H1 (cell line): ENCODE results near the gene CUL1. TPM values are rescaled to one million over a fixed set of nuclear protein-coding genes. Genes with fewer than 3 reads are reported as not detected.

Experiments used
- CTCF ChIA-PET: fragments of 300-600 bp; sonication (Branson Sonifier 250); formaldehyde crosslinking; loops from one replicate; lab custom pipeline; 2021; ENCODE audit not compliant: partially characterized antibody; lab: Charles Lee
- POLR2A ChIA-PET: fragments of 300-600 bp; sonication (Branson Sonifier 250); formaldehyde crosslinking; loops from one replicate; lab custom pipeline; 2021; ENCODE audit warnings: inconsistent platforms; ENCODE audit not compliant: partially characterized antibody; lab: Charles Lee
- DNase-seq, 2 experiments: peaks; one replicate each; pipeline versions ENCODE4 v3.0.0 to v3.0.0-alpha.2; 2010 to 2022; ENCODE audit warnings: low spot score in 2 of 2, low read depth in 1 of 2, mixed read lengths in 1 of 2
- FAIRE-seq: peaks from 2 replicates; lab custom pipeline; 2011; peaks lifted over from hg19 to GRCh38; lab: Jason Lieb, UNC
- H2AFZ ChIP-seq: 2 replicates; pipeline ENCODE4 v1.8.1; 2012; ENCODE audit warnings: low read length, inconsistent platforms
- H2AK5ac ChIP-seq: 2 replicates; pipeline ENCODE4 v1.6.1; 2013; ENCODE audit warnings: low read depth, low read length
- H2BK120ac ChIP-seq: replicated peaks from 2 replicates; pipeline ENCODE3; 2013; ENCODE audit warnings: low read depth, low read length, inconsistent platforms
- H2BK12ac ChIP-seq: 2 replicates; pipeline ENCODE4 v1.6.1; 2013; ENCODE audit warnings: low read depth, low read length
- H2BK15ac ChIP-seq: 2 replicates; pipeline ENCODE4 v1.6.1; 2013; ENCODE audit warnings: low read length
- H2BK20ac ChIP-seq: 2 replicates; pipeline ENCODE4 v1.6.1; 2013; ENCODE audit warnings: low read length
- H2BK5ac ChIP-seq: 2 replicates; pipeline ENCODE4 v1.6.1; 2013; ENCODE audit warnings: low read depth, low read length
- H3K14ac ChIP-seq: 2 replicates; pipeline ENCODE4 v1.6.1; 2013; ENCODE audit warnings: inconsistent platforms; ENCODE audit not compliant: insufficient read length
- H3K18ac ChIP-seq: 2 replicates; pipeline ENCODE4 v1.6.1; 2013; ENCODE audit warnings: low read length; ENCODE audit errors: extremely low read depth
- H3K23ac ChIP-seq: 2 replicates; pipeline ENCODE4 v1.6.1; 2013; ENCODE audit warnings: inconsistent platforms; ENCODE audit not compliant: insufficient read length
- H3K23me2 ChIP-seq: 2 replicates; pipeline ENCODE4 v1.6.1; 2013; ENCODE audit warnings: low read depth, low read length
- H3K27ac ChIP-seq: 2 replicates; pipeline ENCODE4 v1.6.1; 2011; ENCODE audit warnings: low read depth, low read length, inconsistent platforms
- H3K27me3 ChIP-seq, 4 experiments: replicated peaks in 1 of 4; 1 replicate in 1 of 4; 2 replicates in 3 of 4; pipeline versions ENCODE4 v1.6.1 to v1.8.1; 2011 to 2013; ENCODE audit warnings: low read length in 3 of 4, mild to moderate bottlenecking in 3 of 4, inconsistent platforms in 2 of 4, mixed read lengths in 2 of 4, moderate library complexity in 1 of 4; ENCODE audit not compliant: control insufficient read depth in 3 of 4, insufficient read depth in 3 of 4; ENCODE audit errors: extremely low read depth in 1 of 4
- H3K36me3 ChIP-seq, 4 experiments: 2 replicates each; pipeline versions ENCODE4 v1.6.1 to v1.8.1; 2011 to 2013; ENCODE audit warnings: mild to moderate bottlenecking in 4 of 4, low read length in 3 of 4, moderate library complexity in 2 of 4, control low read depth in 1 of 4, inconsistent platforms in 1 of 4; ENCODE audit not compliant: insufficient read depth in 4 of 4, control insufficient read depth in 2 of 4
- H3K4ac ChIP-seq: replicated peaks from 2 replicates; pipeline ENCODE3; 2013; ENCODE audit warnings: low read length, low read depth, mixed read lengths, inconsistent platforms; ENCODE audit not compliant: insufficient read length
- H3K4me1 ChIP-seq, 4 experiments: replicated peaks in 1 of 4; 1 replicate in 1 of 4; 2 replicates in 3 of 4; pipeline versions ENCODE4 v1.6.1 to v1.8.1; 2011 to 2013; ENCODE audit warnings: low read length in 3 of 4, inconsistent platforms in 2 of 4, mixed read lengths in 1 of 4; ENCODE audit not compliant: insufficient read depth in 4 of 4, control insufficient read depth in 3 of 4
- H3K4me2 ChIP-seq, 2 experiments: 2 replicates each; pipeline versions ENCODE4 v1.6.1 to v1.8.1; 2011 to 2013; ENCODE audit warnings: low read depth in 2 of 2, low read length in 2 of 2, control low read depth in 1 of 2, inconsistent platforms in 1 of 2, mild to moderate bottlenecking in 1 of 2; ENCODE audit not compliant: insufficient read depth in 1 of 2
- H3K4me3 ChIP-seq, 4 experiments: fragments of 200-600, 300-600 bp in 1 of 4; sonication (generic), shearing (Covaris generic), sonication (Bioruptor Twin) in 1 of 4; 2 replicates each; pipeline versions ENCODE4 v1.5.1 to v1.8.1; 2011 to 2016; ENCODE audit warnings: low read length in 4 of 4, low read depth in 3 of 4, control low read depth in 2 of 4, inconsistent platforms in 2 of 4, mild to moderate bottlenecking in 2 of 4, mixed read lengths in 1 of 4, moderate library complexity in 1 of 4; ENCODE audit not compliant: insufficient read depth in 2 of 4; ENCODE audit errors: extremely low read depth in 1 of 4
- H3K56ac ChIP-seq: replicated peaks from 2 replicates; pipeline ENCODE3; 2013; ENCODE audit warnings: low read depth, mild to moderate bottlenecking, mixed read lengths, low read length, inconsistent platforms; ENCODE audit not compliant: insufficient read length
- H3K79me1 ChIP-seq: 2 replicates; pipeline ENCODE4 v1.6.1; 2013; ENCODE audit warnings: low read depth, low read length, control low read depth
- H3K79me2 ChIP-seq, 2 experiments: 2 replicates each; pipeline versions ENCODE4 v1.6.1 to v1.8.1; 2012 to 2013; ENCODE audit warnings: low read length in 2 of 2, mild to moderate bottlenecking in 2 of 2, inconsistent platforms in 1 of 2; ENCODE audit not compliant: insufficient read depth in 2 of 2, control insufficient read depth in 1 of 2
- H3K9ac ChIP-seq, 4 experiments: replicated peaks in 1 of 4; 1 replicate in 1 of 4; 2 replicates in 3 of 4; pipeline versions ENCODE4 v1.6.1 to v1.8.1; 2011 to 2013; ENCODE audit warnings: low read depth in 3 of 4, low read length in 3 of 4, control low read depth in 2 of 4, mild to moderate bottlenecking in 2 of 4, moderate library complexity in 2 of 4, inconsistent platforms in 1 of 4; ENCODE audit errors: extremely low read depth in 1 of 4
- H3K9me3 ChIP-seq, 2 experiments: 2 replicates each; pipeline versions ENCODE4 v1.6.1 to v1.8.1; 2012 to 2013; ENCODE audit warnings: mild to moderate bottlenecking in 2 of 2, moderate library complexity in 2 of 2, control low read depth in 1 of 2, inconsistent platforms in 1 of 2, low read depth in 1 of 2, low read length in 1 of 2, mixed read lengths in 1 of 2; ENCODE audit not compliant: insufficient read depth in 2 of 2
- H4K20me1 ChIP-seq, 2 experiments: replicated peaks in 1 of 2; 2 replicates each; pipeline versions ENCODE3 to v1.8.1; 2011 to 2013; ENCODE audit warnings: inconsistent platforms in 2 of 2, low read length in 2 of 2, mild to moderate bottlenecking in 1 of 2; ENCODE audit not compliant: insufficient read depth in 2 of 2, control insufficient read depth in 1 of 2
- H4K5ac ChIP-seq: 2 replicates; pipeline ENCODE4 v1.6.1; 2013; ENCODE audit warnings: low read length, low read depth, mixed read lengths, inconsistent platforms; ENCODE audit not compliant: insufficient read length
- H4K8ac ChIP-seq: 2 replicates; pipeline ENCODE4 v1.8.0; 2013; ENCODE audit warnings: mild to moderate bottlenecking, moderate library complexity, low read length, inconsistent platforms; ENCODE audit not compliant: insufficient read depth; ENCODE audit errors: extremely low read depth
- H4K91ac ChIP-seq: replicated peaks from 2 replicates; pipeline ENCODE3; 2013; ENCODE audit warnings: low read length, mixed read lengths, inconsistent platforms; ENCODE audit not compliant: insufficient read length
- CBX5 ChIP-seq: fragments of 300-800, 300-1000 bp; sonication (generic); IDR thresholded peaks from 2 replicates; pipeline ENCODE4 v1.7.1; 2016; ENCODE audit warnings: antibody characterized with exemption, low read length, low read depth
- CREB1 ChIP-seq: IDR thresholded peaks from 2 replicates; pipeline ENCODE4 v1.6.1; 2012; ENCODE audit warnings: inconsistent platforms
- KDM5A ChIP-seq: fragments of 200-600 bp; IDR thresholded peaks from 2 replicates; pipeline ENCODE4 v1.7.1; 2012; ENCODE audit warnings: mild to moderate bottlenecking, low read length, inconsistent platforms, mixed read lengths
- POLR2AphosphoS5 ChIP-seq: IDR thresholded peaks from 2 replicates; pipeline ENCODE4 v1.6.1; 2011; ENCODE audit warnings: low read depth, low read length
- RAD21 ChIP-seq, 2 experiments: IDR thresholded peaks in 1 of 2; conservative IDR thresholded peaks in 1 of 2; 2 replicates each; pipeline ENCODE4 v1.6.1; 2011; ENCODE audit warnings: low read depth in 2 of 2, low read length in 2 of 2, improper control_type of control experiment in 1 of 2, inconsistent platforms in 1 of 2, mild to moderate bottlenecking in 1 of 2, moderate library complexity in 1 of 2
- RBBP5 ChIP-seq: IDR thresholded peaks from 2 replicates; pipeline ENCODE4 v1.7.1; 2012; ENCODE audit warnings: low read depth, mild to moderate bottlenecking, inconsistent platforms, low read length, moderate library complexity, borderline replicate concordance
- RXRA ChIP-seq: IDR thresholded peaks from 2 replicates; pipeline ENCODE4 v1.6.1; 2011; ENCODE audit warnings: low read depth, mild to moderate bottlenecking, low read length, moderate library complexity; ENCODE audit not compliant: insufficient read depth
- TAF1 ChIP-seq: IDR thresholded peaks from 2 replicates; pipeline ENCODE4 v1.6.1; 2011; ENCODE audit warnings: mild to moderate bottlenecking, low read depth, low read length
- TAF7 ChIP-seq: optimal IDR thresholded peaks from 2 replicates; pipeline ENCODE3; 2011; ENCODE audit warnings: low read depth, mild to moderate bottlenecking, inconsistent platforms, low read length, moderate library complexity, borderline replicate concordance
- WGBS, 2 experiments: shearing (Covaris generic) in 1 of 2; methylation state at CpG; one replicate each; pipeline versions ENCODE4 v1.1.6 to v1.1.7; 2013 to 2015; ENCODE audit warnings: low lambda C conversion rate in 2 of 2, mixed read lengths in 2 of 2, inconsistent platforms in 1 of 2, low coverage in 1 of 2, missing lambda C conversion rate in 1 of 2; ENCODE audit not compliant: insufficient replicate concordance in 2 of 2, insufficient coverage in 1 of 2, insufficient read length in 1 of 2; ENCODE audit errors: extremely low coverage in 1 of 2, missing lambda C conversion rate in 1 of 2; 5-methylcytosine and 5-hydroxymethylcytosine counted together
- polyA plus RNA-seq, 7 experiments: library from polyadenylated mRNA; depleted of rRNA in 3 of 7; stranded (reverse) in 5 of 7; unstranded in 2 of 7; fragments of >200 nt in 5 of 7; fragments of 200-250 nt in 2 of 7; gene quantifications; 1 replicate in 5 of 7; 2 replicates in 1 of 7; 4 replicates in 1 of 7; pipeline versions ENCODE4 v1.2.1 to v1.2.3, GENCODE V29; 2011 to 2013; ENCODE audit warnings: missing spikeins in 2 of 7, mixed read lengths in 2 of 7
- total RNA-seq: library from RNA; stranded (reverse); fragmentation: NEBNext Ultra II Directional; extraction: Animal tissue kit (Norgen Biotek cat#: 25700); gene quantifications from 2 replicates; pipeline ENCODE4 v1.2.1, GENCODE V29; 2021
- TF ChIP-seq, protein P1 (sequence below): IDR thresholded peaks from 2 replicates; pipeline ENCODE4 v1.6.1; 2012; ENCODE audit warnings: inconsistent platforms
- TF ChIP-seq, protein P2 (sequence below), 3 experiments: IDR thresholded peaks; 1 replicate in 2 of 3; 2 replicates in 1 of 3; pipeline versions ENCODE4 v1.5.1 to v1.6.1; 2011; ENCODE audit warnings: low read length in 3 of 3, mild to moderate bottlenecking in 3 of 3, inconsistent platforms in 2 of 3, low read depth in 1 of 3, moderate library complexity in 1 of 3; ENCODE audit not compliant: insufficient read depth in 1 of 3; ENCODE audit errors: control extremely low read depth in 1 of 3

The CUL1 gene
- total and polyA plus RNA-seq, 2 of the 8 experiments (the other 6 are each of a cell fraction or from before 2014, with no cell fraction given) = 33.0 to 77.3 TPM

- Histone ChIP-seq H2AFZ (peak overlapping the region; percentile 30; the same call in 1 of the 2 replicates), H2BK15ac (no peak overlapping the region), H3K27ac (no peak overlapping the region), H3K4me3 (no peak overlapping the region), H3K18ac (no peak overlapping the region), H2BK12ac (no peak overlapping the region), H3K4ac (no peak overlapping the region), H3K9ac (no peak overlapping the region), H2BK20ac (no peak overlapping the region), H4K8ac (no peak overlapping the region), H3K27me3 (no peaks in the 10 kb centered on the region), H3K14ac (no peak overlapping the region), H3K9me3 (no peaks in the 10 kb centered on the region)
- FAIRE-seq = no peak
- 95% methylated on average over 1 of the region's 1 CpG; no CpG with 5 or more reads in 1 of the 2 experiments for WGBS, 2 experiments
- POLR2A ChIA-PET = interaction anchor here (0.9 to 1.5 kb wide), 2 partner anchors 10 to 231 kb away, joined by 3 read pairs; partner anchors contain the start of gene CUL1
- TF ChIP-seq, protein P1, sequence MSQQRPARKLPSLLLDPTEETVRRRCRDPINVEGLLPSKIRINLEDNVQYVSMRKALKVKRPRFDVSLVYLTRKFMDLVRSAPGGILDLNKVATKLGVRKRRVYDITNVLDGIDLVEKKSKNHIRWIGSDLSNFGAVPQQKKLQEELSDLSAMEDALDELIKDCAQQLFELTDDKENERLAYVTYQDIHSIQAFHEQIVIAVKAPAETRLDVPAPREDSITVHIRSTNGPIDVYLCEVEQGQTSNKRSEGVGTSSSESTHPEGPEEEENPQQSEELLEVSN = no peak
- TF ChIP-seq RBBP5 = no peak
- TF ChIP-seq RAD21 (IDR thresholded peaks at IDR 0.05 in 1 of 2, conservative IDR thresholded peaks at IDR 0.05 in 1 of 2; ENCODE audit: low read depth in 2 of 2, low read length in 2 of 2) = no peak
- no peak for TF ChIP-seq TAF1
- TF ChIP-seq, protein P2, sequence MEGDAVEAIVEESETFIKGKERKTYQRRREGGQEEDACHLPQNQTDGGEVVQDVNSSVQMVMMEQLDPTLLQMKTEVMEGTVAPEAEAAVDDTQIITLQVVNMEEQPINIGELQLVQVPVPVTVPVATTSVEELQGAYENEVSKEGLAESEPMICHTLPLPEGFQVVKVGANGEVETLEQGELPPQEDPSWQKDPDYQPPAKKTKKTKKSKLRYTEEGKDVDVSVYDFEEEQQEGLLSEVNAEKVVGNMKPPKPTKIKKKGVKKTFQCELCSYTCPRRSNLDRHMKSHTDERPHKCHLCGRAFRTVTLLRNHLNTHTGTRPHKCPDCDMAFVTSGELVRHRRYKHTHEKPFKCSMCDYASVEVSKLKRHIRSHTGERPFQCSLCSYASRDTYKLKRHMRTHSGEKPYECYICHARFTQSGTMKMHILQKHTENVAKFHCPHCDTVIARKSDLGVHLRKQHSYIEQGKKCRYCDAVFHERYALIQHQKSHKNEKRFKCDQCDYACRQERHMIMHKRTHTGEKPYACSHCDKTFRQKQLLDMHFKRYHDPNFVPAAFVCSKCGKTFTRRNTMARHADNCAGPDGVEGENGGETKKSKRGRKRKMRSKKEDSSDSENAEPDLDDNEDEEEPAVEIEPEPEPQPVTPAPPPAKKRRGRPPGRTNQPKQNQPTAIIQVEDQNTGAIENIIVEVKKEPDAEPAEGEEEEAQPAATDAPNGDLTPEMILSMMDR (IDR thresholded peaks at IDR 0.05; ENCODE audit: control extremely low read depth in 1 of 3, insufficient read depth in 1 of 3, low read depth in 1 of 3, low read length in 3 of 3) = no peak
- no peak for TF ChIP-seq CREB1
- TF ChIP-seq POLR2AphosphoS5 = no peak
- no peak for TF ChIP-seq KDM5A
- TF ChIP-seq RXRA = no peak
- no peak for TF ChIP-seq TAF7
- no peak for TF ChIP-seq CBX5
- TF ChIP-seq, all 59 proteins: peak for 0
- H3K79me2 ChIP-seq = no peaks in the 10 kb centered on the region
- no peaks in the 10 kb centered on the region for H3K23me2 ChIP-seq
- no peak overlapping the region for H2AK5ac ChIP-seq
- H3K79me1 ChIP-seq = no peaks in the 10 kb centered on the region
- no peak overlapping the region for H3K56ac ChIP-seq
- H2BK5ac ChIP-seq = no peak overlapping the region
- no peak overlapping the region for H3K4me2 ChIP-seq
- H4K91ac ChIP-seq = no peak overlapping the region
- H4K20me1 ChIP-seq = no peaks in the 10 kb centered on the region
- H3K4me1 ChIP-seq = no peaks in the 10 kb centered on the region
- no peaks in the 10 kb centered on the region for H3K36me3 ChIP-seq
- H2BK120ac ChIP-seq = no peak overlapping the region
- no peak overlapping the region for H4K5ac ChIP-seq
- CTCF ChIA-PET = interaction anchor here (0.8 to 1.0 kb wide), 2 partner anchors 33 to 113 kb away, joined by 3 read pairs; no protein-coding TSS in a partner anchor
- no peak overlapping the region for H3K23ac ChIP-seq
- DNase-seq = no peak
These were observed 10.2 kb upstream of the CUL1 start for GRCh38 chr7:148688526-148688925.
